HUDEP-2 (cell line): ENCODE data around the gene CFB.
"Not testable (repeated sequence)": the region's sequence is repeated elsewhere in the genome, so short reads cannot be mapped to it uniquely, and the experiment has no call there.

ENCODE experiments used
- DNase-seq, 76 experiments: peaks; one replicate each; lab custom pipeline; 2025; ENCODE audit not compliant: unreplicated experiment in 76 of 76; lab: John Stamatoyannopoulos, UW

CFB gene

DNA sequence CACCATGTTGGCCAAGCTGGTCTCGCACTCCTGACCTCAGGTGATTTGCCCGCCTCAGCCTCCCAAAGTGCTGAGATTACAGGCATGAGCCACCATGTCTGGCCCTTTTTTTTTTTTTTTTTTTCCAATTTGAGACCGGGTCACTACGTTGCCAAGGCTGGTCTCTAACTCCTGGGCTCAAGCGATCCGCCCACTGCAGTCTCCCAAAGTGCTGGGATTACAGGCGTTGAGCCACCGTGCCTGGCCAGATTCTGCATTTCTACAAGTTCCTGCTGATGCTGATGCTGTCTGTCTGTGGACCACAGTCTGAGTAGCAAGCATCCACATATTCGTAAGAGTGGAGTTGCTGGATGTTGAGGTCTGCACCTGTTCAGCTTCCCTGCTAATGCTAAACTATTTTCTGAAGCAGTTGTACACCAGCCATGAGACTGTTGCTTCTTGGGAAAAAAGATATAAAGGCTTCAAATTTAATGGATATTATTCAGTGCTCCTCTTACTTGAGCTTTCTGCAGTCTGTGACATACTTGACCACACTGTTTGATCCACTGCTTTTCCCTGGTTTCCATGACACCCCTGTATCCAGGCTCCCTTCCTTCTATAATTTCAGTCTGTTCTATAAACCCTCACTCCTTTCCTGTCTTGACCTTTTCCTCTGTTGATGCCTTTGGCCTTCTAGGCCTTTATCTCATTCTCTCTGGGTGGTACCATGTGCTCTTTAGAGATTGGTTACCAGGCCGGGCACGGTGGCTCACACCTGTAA, 33.9 kb upstream of the CFB start:
- DNase-seq: no peak

DNA sequence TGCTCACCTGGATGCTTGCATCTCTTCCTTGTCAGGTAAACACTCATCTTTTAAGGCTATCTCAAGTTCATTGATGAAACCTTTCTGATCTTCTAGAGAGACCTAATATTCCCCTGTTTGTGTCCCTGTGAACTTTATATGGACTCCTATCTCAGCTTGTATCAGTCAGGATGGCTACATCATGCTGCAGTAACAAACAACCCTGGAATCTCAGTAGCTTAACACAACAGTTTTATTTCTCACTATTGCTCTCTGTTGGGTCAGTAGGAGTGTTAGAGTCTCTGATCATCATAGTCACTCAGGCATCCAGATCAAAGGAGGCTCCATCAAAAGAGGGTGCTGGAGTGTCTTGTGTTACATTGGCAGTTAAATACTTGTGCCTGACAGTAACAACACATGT, 30.5 kb upstream of the CFB start:
- DNase-seq: no peak

DNA sequence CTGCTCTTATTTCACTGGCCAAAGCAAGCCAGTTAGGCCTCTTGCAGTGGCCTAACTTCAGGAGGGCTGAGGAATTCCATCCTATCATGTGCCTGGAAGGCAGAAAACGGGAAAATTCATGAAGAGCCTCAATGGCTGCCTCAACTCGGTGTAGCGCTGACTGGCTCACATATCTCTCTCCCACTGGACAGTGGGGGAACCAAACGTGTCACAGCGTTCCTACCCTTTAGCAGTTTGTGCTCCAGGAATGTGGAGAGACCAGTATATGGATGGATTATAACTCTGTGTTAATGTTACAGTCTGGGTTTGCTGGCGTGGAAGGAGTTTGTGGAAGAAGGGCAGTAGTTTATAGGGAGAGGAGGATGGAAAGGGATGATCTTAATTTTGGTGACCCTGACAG, 30.1 kb upstream of the CFB start:
- no peak for DNase-seq

DNA sequence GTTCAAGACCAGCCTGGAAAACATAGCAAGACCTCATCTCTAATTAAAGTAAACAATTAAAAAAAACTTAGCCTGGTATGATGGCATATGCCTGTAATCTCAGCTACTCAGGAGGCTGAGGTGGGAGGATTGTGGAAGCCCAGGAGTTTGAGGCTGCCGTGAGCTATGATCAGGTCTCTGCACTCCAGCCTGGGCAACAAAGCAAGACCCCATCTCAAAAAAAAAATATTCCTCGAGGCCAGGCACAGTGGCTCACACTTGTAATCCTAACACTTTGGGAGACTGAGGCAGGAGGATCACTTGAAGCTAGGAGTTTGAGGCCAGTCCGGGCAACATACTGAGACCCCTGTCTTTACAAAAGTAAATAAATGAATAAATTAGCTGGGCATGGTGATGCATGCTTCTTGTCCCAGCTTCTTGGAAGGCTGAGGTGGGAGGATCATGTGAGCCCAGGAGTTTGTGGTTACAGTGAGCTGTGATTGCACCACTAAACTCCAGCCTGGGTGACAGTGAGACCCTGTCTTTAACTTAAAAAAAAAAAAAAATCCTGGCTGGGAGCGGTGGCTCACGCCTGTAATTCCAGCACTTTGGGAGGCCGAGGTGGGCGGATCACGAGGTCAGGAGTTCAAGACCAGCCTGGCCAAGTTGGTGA, 27.7 kb upstream of the CFB start:
- no peak for DNase-seq

DNA sequence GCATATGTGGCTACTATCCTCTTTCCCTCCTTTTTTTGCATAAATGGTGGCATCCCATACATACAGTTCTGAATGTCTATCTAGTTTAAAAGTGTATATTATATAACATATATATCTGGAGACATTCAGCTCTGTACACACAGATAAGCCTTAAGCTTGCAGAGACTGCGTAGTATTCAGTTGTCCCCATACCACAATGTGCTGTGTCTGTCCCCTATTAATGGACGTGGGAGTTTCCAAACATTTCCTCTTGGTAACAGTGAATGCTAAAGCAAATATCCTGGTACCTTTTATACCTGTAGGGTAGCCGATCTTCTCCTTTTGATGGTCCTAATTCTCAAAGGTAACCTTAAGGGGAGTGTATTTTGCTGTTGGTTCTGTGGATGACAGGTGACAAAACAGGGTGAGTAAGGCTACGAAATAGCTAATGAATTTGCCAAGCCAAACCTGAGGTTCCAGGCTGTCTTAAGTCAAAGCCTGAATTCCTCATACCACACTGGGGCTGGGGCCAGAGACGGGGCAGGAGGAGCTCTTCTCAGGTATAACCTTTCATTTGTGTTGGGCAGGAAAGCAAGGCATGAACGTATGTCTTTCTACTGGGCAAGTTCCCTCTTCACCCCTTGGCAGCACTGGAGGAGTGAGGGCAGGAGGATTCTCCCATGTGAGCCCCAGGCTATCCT, 26.1 kb upstream of the CFB start:
- no peak for DNase-seq

DNA sequence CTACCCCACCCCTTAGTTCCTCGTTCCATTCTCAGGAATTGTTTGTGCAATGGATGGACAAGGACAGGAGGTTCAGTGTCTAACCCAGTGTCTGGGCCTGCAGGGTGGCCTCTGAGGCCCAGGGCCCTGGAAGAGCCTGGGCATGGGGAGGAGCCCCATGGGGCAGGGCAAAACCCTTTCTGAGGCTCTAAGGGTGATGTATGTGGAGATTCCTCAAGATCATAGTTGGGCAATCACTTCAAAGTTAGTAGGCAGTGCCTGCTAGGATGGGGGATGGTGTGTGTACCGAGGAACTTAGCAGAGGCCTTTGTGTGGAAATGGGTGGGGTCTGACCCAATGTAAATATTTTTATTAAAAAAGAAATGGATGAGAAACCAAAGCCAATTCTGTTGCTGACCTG, 25.1 kb upstream of the CFB start:
- DNase-seq: no peak

DNA sequence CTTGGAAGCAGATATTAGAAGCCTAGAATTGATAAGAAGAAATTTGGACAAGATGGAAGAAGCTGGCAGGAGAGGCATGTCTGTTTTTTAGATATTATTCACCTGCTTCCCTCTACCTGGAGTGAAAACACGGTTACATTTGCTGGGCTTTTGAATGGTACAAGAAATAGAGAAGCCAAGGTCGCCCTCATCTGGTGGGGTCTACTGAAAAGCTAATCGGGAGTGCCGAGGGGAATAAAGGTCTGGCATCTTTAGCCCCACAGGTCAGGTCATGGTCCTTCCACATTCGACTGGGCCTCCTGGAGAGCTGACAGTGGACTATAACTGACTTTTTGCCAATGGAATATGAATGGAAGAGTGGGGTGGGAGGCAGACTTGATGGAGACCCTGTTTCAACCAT, 23.0 kb upstream of the CFB start:
- peak in 3 of 76 experiments; percentile 16 to 30 (median 26) for DNase-seq

DNA sequence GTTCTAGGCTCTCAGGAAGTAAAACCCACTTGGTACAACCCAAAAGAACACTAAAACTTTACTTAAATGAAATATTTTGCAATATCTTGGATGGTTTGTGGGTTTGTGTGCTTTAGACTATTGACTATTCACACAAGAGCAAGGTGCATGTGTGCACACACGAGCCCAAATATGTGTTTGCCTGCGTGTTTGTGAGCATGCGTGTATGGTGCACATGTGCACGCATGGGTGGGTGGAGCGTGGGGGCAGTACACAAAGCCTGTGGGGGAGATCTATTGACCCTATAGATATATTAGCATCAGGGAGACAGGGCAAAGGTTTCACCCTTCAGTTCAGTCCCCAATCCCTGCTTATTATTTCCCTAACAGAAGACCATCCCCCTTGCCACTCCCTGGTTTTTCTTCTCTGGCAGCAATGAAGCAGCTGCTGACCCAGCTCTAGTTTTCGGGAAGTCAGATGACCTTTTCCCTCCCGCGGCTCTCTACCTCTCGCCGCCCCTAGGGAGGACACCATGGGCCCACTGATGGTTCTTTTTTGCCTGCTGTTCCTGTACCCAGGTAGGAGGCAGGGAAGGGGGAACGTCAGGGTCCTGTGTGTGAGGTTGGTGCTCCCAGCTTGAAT, 18.5 kb upstream of the CFB start, which contains the start of gene C2:
TSS of gene C2 (plus strand) at position 476 of the 621 bp plus-strand sequence. CDS start at position 512, 36 bp downstream.
- no peak for DNase-seq

DNA sequence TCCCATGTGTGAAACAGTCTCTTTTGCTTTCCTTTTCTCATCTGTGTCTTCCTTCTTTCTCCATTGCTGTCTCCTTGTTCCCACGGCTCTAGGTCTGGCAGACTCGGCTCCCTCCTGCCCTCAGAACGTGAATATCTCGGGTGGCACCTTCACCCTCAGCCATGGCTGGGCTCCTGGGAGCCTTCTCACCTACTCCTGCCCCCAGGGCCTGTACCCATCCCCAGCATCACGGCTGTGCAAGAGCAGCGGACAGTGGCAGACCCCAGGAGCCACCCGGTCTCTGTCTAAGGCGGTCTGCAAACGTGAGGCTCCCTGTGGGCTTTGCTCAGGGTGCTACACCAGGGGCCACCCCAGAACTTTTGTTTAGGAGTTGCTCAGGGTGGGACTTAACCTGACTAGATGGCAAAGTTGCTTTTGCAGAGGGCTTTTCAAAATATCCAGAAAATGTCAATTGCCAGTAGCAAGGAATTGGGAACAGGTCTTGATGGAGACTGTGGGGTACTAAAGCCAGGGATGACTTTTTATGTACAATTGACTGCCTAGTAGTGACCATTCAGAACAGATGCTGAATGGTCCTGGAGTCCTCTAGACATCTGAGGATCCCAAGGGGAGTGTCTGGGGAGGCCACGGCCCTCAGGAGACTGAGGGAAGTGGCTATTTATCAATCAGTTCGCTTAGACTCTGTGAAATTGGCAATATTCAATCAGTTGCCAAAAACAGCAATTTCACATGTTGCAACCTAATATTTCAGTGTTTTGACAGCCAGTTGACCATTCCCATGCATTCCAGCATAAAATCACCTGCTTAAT, 17.8 kb upstream of the CFB start:
- DNase-seq: no peak

DNA sequence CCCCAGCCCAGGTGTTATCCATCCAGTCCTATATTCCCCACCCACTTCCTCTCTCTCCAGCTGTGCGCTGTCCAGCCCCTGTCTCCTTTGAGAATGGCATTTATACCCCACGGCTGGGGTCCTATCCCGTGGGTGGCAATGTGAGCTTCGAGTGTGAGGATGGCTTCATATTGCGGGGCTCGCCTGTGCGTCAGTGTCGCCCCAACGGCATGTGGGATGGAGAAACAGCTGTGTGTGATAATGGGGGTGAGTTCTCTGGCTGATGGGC, 17.3 kb upstream of the CFB start:
- DNase-seq: no peak

DNA sequence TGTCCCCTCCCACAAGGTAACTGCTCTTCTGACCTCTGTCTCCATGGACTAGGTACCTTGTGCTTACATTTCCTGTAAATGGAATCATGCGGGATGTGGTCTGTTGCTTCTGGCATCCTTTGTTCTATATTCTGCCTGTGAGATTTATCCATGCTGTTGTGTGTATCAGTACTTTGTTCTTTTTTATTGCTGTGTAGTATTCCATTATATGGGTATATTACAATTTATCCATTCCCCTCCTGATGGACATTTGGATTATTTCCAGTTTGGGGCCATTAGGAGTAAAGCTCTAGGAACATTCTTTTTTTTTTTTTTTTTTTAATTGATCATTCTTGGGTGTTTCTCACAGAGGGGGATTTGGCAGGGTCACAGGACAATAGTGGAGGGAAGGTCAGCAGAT, 14.9 kb upstream of the CFB start:
- DNase-seq: no peak

DNA sequence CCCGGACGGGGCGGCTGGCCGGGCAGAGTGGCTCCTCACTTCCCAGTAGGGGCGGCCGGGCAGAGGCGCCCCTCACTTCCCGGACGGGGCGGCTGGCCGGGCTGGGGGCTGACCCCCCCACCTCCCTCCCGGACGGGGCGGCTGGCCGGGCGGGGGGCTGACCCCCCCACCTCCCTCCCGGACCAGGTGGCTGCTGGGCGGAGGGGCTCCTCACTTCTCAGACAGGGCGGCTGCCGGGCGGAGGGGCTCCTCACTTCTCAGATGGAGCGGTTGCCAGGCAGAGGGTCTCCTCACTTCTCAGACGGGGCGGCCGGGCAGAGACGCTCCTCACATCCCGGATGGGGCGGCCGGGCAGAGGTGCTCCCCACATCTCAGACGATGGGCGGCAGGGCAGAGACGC, 13.8 kb upstream of the CFB start:
- DNase-seq: not testable (repeated sequence)

DNA sequence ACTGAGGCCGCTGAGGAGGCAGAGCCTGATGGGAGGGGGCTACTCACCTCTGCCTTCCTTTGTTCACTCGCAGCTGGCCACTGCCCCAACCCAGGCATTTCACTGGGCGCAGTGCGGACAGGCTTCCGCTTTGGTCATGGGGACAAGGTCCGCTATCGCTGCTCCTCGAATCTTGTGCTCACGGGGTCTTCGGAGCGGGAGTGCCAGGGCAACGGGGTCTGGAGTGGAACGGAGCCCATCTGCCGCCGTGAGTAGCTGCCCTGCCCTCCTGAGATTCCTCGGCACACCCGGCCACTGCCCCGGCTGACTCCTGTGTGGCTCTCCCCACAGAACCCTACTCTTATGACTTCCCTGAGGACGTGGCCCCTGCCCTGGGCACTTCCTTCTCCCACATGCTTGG, 12.4 kb upstream of the CFB start:
- DNase-seq: no peak

DNA sequence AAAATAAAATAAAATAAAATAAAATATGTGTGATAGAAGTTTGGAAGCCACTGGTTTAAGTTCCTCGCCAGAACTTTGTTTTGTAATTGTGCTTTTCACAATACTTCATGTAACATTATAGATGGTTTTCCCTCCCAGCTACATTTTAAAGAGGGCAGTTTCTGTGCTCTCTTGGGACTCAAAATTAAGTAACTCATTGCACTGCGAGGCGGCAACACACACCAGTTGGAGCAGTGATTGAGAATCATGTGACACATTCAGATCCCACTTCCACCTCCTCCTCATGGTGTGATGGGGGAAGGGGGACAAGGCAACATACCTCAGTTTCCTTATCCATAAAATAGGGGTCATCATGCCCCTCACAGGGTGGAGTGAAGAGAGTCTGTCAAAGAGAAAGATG, 10.9 kb upstream of the CFB start:
- DNase-seq: no peak

DNA sequence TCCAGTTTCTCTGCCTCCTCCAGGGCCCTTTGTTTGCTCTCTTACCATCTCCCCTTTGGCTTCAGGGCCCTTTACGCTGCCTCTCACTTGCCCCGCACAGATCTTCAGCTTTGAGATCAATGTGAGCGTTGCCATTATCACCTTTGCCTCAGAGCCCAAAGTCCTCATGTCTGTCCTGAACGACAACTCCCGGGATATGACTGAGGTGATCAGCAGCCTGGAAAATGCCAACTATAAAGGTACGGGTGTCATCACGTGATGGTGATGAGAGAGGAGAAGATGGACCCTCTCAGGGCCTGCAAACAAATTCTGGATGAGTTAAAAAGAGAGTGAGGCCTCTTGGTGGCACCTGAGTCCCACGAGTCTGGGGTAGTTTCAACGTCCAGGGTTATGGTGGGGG, 10.1 kb upstream of the CFB start:
- DNase-seq: no peak

DNA sequence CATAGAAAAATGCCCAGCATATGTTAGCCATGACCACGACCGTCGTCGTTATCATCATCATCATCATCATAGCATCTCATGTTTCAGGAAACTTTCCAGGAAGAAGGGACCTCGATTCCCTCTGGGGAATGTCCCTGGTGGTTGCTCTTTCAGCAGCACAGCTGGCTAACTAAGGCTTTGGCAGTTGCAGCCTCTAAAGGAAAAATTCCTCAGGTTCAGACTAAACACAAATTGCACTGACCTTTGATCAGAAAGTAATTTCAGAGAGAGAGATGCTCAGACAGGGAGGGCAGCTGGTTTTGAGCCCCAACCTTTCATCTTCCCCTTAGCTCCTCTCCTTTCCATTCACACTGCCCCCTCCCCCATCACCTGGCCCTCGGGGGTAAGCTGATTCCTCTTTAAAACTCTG, 5.6 kb upstream of the CFB start:
- no peak for DNase-seq

DNA sequence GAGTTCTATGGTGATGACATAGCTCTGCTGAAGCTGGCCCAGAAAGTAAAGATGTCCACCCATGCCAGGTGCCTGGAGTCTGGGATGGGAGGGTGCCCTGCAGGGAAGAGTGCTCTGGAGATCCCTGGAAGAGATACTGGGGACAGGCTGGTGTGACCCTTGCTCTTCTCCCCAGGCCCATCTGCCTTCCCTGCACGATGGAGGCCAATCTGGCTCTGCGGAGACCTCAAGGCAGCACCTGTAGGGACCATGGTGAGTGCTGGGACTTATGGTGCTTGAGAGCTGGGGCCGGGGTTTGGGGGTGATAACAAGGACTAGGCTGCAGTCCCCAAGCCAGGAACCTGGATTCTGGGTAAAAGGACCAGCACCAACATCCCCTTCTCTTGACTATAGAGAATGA, 2.2 kb upstream of the CFB start:
- no peak for DNase-seq

DNA sequence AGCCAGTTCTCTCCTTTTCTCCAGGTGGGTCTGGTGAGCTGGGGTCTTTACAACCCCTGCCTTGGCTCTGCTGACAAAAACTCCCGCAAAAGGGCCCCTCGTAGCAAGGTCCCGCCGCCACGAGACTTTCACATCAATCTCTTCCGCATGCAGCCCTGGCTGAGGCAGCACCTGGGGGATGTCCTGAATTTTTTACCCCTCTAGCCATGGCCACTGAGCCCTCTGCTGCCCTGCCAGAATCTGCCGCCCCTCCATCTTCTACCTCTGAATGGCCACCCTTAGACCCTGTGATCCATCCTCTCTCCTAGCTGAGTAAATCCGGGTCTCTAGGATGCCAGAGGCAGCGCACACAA, 765 bp upstream of the CFB start:
- no peak for DNase-seq

DNA sequence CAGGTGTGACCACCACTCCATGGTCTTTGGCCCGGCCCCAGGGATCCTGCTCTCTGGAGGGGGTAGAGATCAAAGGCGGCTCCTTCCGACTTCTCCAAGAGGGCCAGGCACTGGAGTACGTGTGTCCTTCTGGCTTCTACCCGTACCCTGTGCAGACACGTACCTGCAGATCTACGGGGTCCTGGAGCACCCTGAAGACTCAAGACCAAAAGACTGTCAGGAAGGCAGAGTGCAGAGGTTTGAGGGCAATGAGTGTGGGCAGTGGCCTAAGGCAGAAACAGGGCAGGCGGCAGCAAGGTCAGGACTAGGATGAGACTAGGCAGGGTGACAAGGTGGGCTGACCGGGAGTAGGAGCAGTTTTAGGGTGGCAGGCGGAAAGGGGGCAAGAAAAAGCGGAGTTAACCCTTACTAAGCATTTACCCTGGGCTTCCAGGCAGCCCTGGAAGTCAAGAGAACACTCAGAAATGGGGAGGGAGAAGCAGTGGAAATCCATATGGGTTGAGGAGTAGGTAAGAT, 533 bp downstream of the CFB start:
- no peak for DNase-seq

DNA sequence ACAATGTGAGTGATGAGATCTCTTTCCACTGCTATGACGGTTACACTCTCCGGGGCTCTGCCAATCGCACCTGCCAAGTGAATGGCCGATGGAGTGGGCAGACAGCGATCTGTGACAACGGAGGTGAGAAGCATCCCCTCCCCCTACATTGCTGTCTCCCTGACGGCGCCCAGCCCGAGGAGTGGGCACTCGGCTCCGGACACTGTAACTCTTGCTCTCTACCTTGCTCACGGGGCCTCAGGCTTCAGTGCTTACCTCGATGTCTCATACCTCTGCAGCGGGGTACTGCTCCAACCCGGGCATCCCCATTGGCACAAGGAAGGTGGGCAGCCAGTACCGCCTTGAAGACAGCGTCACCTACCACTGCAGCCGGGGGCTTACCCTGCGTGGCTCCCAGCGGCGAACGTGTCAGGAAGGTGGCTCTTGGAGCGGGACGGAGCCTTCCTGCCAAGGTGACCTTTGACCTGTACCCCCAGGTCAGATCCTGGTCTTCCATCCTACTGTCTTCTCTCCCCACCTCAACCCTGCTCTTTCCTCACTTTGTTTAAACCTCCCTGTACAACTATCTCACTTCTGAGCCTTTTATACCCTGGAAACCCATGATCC, 1.3 kb downstream of the CFB start:
- DNase-seq: no peak
